Suprapubic skin (tissue), 4 donors: ENCODE measurements around the gene SLC25A33.

Source experiments
- EP300 ChIP-seq: sonication (generic); formaldehyde crosslinking; IDR thresholded peaks from one replicate; pipeline ENCODE4 v1.6.1; 2017; ENCODE audit warnings: antibody characterized with exemption
- POLR2A ChIP-seq, 2 donors: fragments of 450-650 bp; IDR thresholded peaks; one replicate each; pipeline ENCODE4 v1.6.1; 2017; ENCODE audit warnings: antibody characterized with exemption in 2 of 2, mild to moderate bottlenecking in 2 of 2, moderate library complexity in 2 of 2
- POLR2AphosphoS5 ChIP-seq, 3 donors: sonication (generic); formaldehyde crosslinking; IDR thresholded peaks; one replicate each; pipeline ENCODE4 v1.6.1; 2017; ENCODE audit warnings: antibody characterized with exemption in 3 of 3
- TF ChIP-seq, protein P1 (sequence below), 2 donors: fragments of 200-600 bp in 1 of 2; fragments of 450-650 bp in 1 of 2; sonication (generic) in 1 of 2; IDR thresholded peaks; one replicate each; pipeline ENCODE4 v1.5.1; 2016 to 2019; ENCODE audit warnings: antibody characterized with exemption in 2 of 2, mild to moderate bottlenecking in 1 of 2, moderate library complexity in 1 of 2

DNA sequence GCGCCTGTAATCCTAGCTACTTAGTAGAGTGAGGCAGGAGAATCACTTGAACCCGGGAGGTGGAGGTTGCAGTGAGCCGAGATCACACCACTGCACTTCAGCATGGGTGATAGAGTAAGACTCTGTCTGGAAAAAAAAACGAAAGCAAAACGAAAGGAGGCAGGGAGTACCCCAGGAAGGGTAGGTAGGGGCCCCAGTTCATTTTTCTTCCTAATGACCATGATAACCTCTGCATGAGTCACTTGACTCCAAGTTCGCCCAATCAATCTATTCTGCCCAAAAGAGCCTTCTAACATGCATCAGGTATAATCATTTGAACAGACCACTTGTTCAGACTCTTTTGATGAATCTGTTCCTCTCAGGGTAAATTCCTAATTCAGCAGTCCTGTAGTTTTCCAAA, 36.2 kb downstream of the SLC25A33 start:
- TF ChIP-seq, protein P1, sequence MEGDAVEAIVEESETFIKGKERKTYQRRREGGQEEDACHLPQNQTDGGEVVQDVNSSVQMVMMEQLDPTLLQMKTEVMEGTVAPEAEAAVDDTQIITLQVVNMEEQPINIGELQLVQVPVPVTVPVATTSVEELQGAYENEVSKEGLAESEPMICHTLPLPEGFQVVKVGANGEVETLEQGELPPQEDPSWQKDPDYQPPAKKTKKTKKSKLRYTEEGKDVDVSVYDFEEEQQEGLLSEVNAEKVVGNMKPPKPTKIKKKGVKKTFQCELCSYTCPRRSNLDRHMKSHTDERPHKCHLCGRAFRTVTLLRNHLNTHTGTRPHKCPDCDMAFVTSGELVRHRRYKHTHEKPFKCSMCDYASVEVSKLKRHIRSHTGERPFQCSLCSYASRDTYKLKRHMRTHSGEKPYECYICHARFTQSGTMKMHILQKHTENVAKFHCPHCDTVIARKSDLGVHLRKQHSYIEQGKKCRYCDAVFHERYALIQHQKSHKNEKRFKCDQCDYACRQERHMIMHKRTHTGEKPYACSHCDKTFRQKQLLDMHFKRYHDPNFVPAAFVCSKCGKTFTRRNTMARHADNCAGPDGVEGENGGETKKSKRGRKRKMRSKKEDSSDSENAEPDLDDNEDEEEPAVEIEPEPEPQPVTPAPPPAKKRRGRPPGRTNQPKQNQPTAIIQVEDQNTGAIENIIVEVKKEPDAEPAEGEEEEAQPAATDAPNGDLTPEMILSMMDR (IDR thresholded peaks at IDR 0.05), result no peak
- no peak for TF ChIP-seq POLR2AphosphoS5 (IDR thresholded peaks at IDR 0.05)
- TF ChIP-seq EP300, result no peak
- TF ChIP-seq POLR2A (IDR thresholded peaks at IDR 0.05), result no peak
